ENCODE results near the gene LDB3.

LDB3 gene

GRCh38 chr10:86651631-86652331, 16.5 kb upstream of the LDB3 start:
- no peak for DNase-seq

GRCh38 chr10:86652361-86653202, 15.7 kb upstream of the LDB3 start:
- no peak for DNase-seq

DNA sequence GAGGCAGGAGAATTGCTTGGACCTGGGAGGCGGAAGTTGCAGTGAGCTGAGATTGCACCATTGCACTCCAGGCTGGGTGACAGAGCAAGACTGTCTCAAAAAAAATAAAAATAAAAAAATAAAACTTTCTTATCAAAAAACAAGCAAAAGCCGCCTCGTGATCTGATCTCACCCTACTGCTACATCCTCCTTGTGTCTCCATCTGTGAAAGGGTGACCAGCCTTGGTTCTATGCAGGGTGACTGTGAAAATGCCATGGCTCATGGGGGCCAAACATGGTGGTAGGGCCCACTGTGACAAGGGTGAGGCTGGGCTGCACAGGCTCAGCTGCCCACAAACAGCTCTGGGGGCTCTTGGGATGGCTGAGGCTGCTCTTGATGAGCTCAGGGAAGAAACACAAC, 14.9 kb upstream of the LDB3 start:
- no peak for DNase-seq

- no peak for DNase-seq
These were observed 14.3 kb upstream of the LDB3 start for GRCh38 chr10:86653987-86654386.

GRCh38 chr10:86654411-86655172, 13.7 kb upstream of the LDB3 start, which contains the start of gene OPN4:
TSS of gene OPN4 (plus strand) at chr10:86654547. CDS start at chr10:86654784, 237 bp downstream.
- no peak for DNase-seq

GRCh38 chr10:86655173-86655540, 13.2 kb upstream of the LDB3 start:
- no peak for DNase-seq

- DNase-seq, result no peak
These were observed 12.7 kb upstream of the LDB3 start for GRCh38 chr10:86655596-86655995.

DNA sequence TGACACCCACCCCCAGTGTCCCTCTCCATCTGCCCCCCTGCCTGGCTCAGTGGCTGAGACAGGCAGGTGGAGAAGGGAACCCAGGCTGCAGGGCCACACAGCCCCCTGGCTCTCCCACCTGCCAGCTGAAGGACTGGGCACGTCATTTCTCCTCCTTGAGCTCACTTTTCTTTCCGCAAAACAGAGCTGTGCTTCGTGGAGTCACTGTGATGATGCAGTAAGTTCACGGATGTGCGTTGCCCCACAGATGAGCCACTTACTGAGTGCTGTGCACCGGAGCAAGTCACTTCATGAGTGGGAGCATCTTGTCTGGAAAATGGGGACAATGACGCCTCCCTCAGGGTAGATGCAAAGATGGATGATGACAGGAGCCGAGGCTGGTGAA, 11.3 kb upstream of the LDB3 start:
- DNase-seq, result no peak

DNA sequence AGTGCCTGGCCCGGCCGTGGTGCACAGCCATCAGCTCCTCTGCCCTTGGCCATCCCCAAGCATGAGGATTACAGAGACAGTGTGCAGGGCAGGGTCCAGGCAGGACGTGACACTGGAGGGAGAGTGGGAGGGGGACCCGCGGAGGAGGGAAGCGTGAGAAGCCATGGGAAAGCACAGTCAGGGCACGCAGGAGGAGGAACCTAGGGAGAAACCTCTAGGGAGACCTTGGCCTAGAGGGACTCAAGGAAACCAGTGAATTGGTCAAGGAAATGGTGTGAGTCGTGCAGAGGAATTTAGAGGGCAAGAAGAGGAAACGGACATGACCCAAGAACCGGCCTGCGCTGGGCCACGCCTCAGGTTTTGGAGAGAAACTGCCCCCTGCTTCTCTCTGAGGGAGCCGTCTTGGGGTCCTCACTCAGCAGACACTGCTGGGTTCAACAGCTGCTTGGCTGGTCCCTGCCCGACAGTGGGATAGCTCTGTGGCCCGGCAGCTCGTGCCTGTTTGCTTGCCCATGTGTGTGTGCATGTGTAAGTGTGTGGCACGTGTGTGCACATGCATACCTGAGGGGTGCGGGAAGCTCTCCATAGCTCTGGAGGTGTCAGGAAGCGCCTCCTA, 10.8 kb upstream of the LDB3 start:
- DNase-seq, result no peak

GRCh38 chr10:86658261-86658741, 10.0 kb upstream of the LDB3 start:
- no peak for DNase-seq

- DNase-seq, result no peak
These were observed 9.6 kb upstream of the LDB3 start for GRCh38 chr10:86658751-86659150.

- no peak for DNase-seq
These were observed 9.1 kb upstream of the LDB3 start for GRCh38 chr10:86659161-86659691.

GRCh38 chr10:86659721-86660453, 8.4 kb upstream of the LDB3 start:
- DNase-seq, result no peak

- peak in 1 of 51 donors; percentile 18 for DNase-seq
These were observed 6.9 kb upstream of the LDB3 start for GRCh38 chr10:86661161-86662025.

- no peak for DNase-seq
These were observed 5.9 kb upstream of the LDB3 start for GRCh38 chr10:86662186-86663045.

DNA sequence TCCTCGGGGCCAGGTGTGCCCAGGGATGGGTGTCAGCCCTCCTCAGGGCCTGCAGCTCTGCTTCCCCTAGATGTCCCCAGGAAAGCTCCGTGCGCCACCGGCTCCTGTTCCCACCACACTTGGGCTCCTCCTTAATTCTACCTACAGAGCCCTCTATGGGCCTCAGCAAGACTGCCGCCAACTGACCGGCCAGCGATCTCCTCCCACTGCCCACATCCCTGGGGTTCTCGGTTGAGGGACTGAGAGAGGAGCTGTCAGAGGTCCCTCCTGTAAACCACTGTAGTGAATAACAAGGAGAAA, 5.3 kb upstream of the LDB3 start:
- no peak for DNase-seq

- no peak for DNase-seq
These were observed 4.6 kb upstream of the LDB3 start for GRCh38 chr10:86663576-86664339.
